ENCODE results near the gene SLC23A2. TPM values are rescaled to one million over a fixed set of nuclear protein-coding genes. Genes with fewer than 3 reads are reported as not detected.

The SLC23A2 gene
- total RNA-seq, 6 experiments from 2014 or later = 23.4 to 41.1 (median 30.5) TPM

GRCh38 chr20:4876731-4877130 lies 124.6 kb downstream of the SLC23A2 start:
- no peaks in the 10 kb centered on the region for H3K27me3 ChIP-seq
- 98% methylated on average over 5 of the region's 5 CpGs for WGBS (ENCODE audit: insufficient coverage, low coverage, low lambda C conversion rate, missing lambda C conversion rate)
- H3K4me3 ChIP-seq = no peak overlapping the region
- intact Hi-C loops (cut with DNase I) = no loop called here
- ATAC-seq (no peak), DNase-seq (no peak)
- H3K9me3 ChIP-seq = no peaks in the 10 kb centered on the region
- peaks cover 0 to 54% (median 14%) of the 10 kb centered on the region in 4 donors for H3K36me3 ChIP-seq
- TF ChIP-seq POLR2A (IDR thresholded peaks at IDR 0.05) = no peak
- TF ChIP-seq, protein P1, sequence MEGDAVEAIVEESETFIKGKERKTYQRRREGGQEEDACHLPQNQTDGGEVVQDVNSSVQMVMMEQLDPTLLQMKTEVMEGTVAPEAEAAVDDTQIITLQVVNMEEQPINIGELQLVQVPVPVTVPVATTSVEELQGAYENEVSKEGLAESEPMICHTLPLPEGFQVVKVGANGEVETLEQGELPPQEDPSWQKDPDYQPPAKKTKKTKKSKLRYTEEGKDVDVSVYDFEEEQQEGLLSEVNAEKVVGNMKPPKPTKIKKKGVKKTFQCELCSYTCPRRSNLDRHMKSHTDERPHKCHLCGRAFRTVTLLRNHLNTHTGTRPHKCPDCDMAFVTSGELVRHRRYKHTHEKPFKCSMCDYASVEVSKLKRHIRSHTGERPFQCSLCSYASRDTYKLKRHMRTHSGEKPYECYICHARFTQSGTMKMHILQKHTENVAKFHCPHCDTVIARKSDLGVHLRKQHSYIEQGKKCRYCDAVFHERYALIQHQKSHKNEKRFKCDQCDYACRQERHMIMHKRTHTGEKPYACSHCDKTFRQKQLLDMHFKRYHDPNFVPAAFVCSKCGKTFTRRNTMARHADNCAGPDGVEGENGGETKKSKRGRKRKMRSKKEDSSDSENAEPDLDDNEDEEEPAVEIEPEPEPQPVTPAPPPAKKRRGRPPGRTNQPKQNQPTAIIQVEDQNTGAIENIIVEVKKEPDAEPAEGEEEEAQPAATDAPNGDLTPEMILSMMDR (IDR thresholded peaks at IDR 0.05) = no peak
- no peaks in the 10 kb centered on the region for H3K4me1 ChIP-seq
- H3K27ac ChIP-seq = no peak overlapping the region

DNA sequence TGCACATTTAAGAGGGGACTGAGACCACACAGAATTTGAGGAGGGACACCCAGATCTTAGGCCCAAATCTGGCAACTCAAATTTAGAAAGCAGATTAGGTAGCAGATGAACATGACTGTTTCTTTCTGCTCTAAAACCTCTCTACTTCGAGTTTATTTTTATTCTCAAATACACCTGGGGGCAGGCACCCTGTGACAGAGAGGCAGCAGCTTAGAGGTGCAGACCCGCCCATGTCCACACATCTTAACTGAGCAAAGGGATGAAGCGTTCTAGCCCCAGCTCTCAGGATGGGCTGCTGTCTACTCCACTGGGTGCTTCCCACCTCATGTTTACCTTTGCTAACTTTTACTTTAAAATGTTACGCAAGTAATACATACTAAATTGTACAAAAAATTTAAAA lies 125.0 kb downstream of the SLC23A2 start:
- intact Hi-C loops (cut with DNase I) = no loop called here
- DNase-seq = no peak
- no peak for ATAC-seq
- Histone ChIP-seq H3K9me3 (no peaks in the 10 kb centered on the region), H3K4me3 (no peak overlapping the region), H3K27ac (no peak overlapping the region), H3K36me3 (peaks cover 0 to 54% (median 14%) of the 10 kb centered on the region in 4 donors), H3K4me1 (no peaks in the 10 kb centered on the region), H3K27me3 (no peaks in the 10 kb centered on the region)
- TF ChIP-seq POLR2A (IDR thresholded peaks at IDR 0.05) = no peak
- TF ChIP-seq, protein P1 (IDR thresholded peaks at IDR 0.05) = no peak
- 89% methylated on average over 4 of the region's 4 CpGs for WGBS (ENCODE audit: insufficient coverage, low coverage, low lambda C conversion rate, missing lambda C conversion rate)

DNA sequence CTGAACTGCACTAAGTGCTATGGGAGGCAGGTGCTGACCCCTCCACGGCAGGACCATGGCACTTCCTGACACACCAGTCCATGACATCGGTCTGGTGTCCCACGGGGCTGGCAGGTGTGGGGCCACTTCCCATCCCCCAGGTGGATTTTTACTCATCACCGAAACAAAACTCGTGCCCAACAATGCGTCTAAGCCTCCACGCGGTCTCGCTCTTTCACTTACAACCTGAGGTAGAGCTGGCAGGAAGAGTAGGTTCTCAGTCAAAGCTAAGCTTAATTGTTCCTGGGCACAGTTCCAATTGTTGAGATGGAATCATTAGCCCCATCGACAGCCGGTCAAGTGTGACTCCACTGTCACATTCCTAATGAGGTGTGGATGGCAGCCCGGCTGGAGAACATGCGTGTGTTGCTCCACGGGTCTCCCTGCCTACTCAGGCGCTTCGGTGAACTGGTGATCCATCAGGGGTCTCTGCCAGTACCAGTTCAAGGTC lies 125.7 kb downstream of the SLC23A2 start:
- Histone ChIP-seq H3K4me3 (no peak overlapping the region), H3K27ac (no peak overlapping the region), H3K9me3 (no peaks in the 10 kb centered on the region), H3K36me3 (peaks cover 0 to 51% (median 14%) of the 10 kb centered on the region in 4 donors), H3K4me1 (no peaks in the 10 kb centered on the region), H3K27me3 (no peaks in the 10 kb centered on the region)
- 93% methylated on average over 11 of the region's 16 CpGs for WGBS (ENCODE audit: insufficient coverage, low coverage, low lambda C conversion rate, missing lambda C conversion rate)
- TF ChIP-seq, protein P1 (IDR thresholded peaks at IDR 0.05) = no peak
- no peak for TF ChIP-seq POLR2A (IDR thresholded peaks at IDR 0.05)
- peak in 1 of 4 donors; percentile 19 for ATAC-seq
- intact Hi-C loops (cut with DNase I) = no loop called here
- peak in 1 of 3 donors; percentile 40 for DNase-seq

DNA sequence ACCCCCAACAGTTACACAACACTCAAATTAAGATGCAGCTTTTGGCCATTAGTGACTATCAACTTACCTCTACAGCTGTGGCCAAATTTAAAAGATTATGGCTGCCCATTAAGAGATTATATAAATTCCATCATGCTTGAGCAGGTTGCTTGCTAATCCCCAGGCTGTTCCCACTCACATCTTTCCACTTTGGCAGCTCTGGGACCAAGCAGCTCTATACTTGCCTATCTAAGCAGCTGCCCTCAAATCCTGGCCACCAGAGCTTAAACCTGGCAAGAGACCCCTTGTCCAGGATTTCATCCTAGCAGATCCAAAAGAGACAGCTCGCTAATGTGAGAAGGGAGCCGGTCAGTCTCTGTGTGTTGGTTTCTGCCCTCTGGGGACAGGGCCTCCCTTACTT lies 127.9 kb downstream of the SLC23A2 start:
- peak in 1 of 3 donors; percentile 24 for DNase-seq
- Histone ChIP-seq H3K36me3 (peaks cover 0 to 44% (median 17%) of the 10 kb centered on the region in 4 donors), H3K4me3 (no peak overlapping the region), H3K4me1 (no peaks in the 10 kb centered on the region), H3K27me3 (no peaks in the 10 kb centered on the region), H3K27ac (no peak overlapping the region), H3K9me3 (no peaks in the 10 kb centered on the region)
- whole genome bisulfite sequencing (ENCODE audit: insufficient coverage, low coverage, low lambda C conversion rate, missing lambda C conversion rate) = 85% methylated on average over 2 of the region's 2 CpGs
- intact Hi-C loops (cut with DNase I) = no loop called here
- no peak for ATAC-seq
- no peak for TF ChIP-seq POLR2A (IDR thresholded peaks at IDR 0.05)
- TF ChIP-seq, protein P1 (IDR thresholded peaks at IDR 0.05) = no peak
